AG04450 (cell line): Measurements from ENCODE around the gene SLC48A1. TPM values are rescaled to one million over a fixed set of nuclear protein-coding genes. Genes with fewer than 3 reads are reported as not detected.

ENCODE experiments used
- CTCF ChIA-PET: fragments of 300-600, 350-600 bp; formaldehyde crosslinking; extraction: SDS; loops from one replicate; lab custom pipeline; 2022; ENCODE audit warnings: antibody characterized with exemption, inconsistent platforms; lab: Charles Lee
- POLR2A ChIA-PET: fragments of 350-600 bp; formaldehyde crosslinking; extraction: SDS; loops from one replicate; lab custom pipeline; 2021; ENCODE audit warnings: antibody characterized with exemption, inconsistent platforms; lab: Yijun Ruan, JAX
- DNase-seq: peaks from one replicate; pipeline ENCODE4 v3.0.0-alpha.2; 2011; ENCODE audit warnings: low read depth, low spot score
- H3K27ac ChIP-seq: one replicate; pipeline ENCODE4 v1.5.1; 2012; ENCODE audit warnings: low read depth, low read length, control low read depth
- H3K27me3 ChIP-seq: one replicate; pipeline ENCODE4 v1.6.0; 2012; ENCODE audit warnings: low read length; ENCODE audit not compliant: control insufficient read depth, insufficient read depth
- H3K4me3 ChIP-seq: 2 replicates; pipeline ENCODE4 v1.5.1; 2011; ENCODE audit warnings: mild to moderate bottlenecking, low read depth, low read length, control low read depth
- H3K9me3 ChIP-seq: 2 replicates; pipeline ENCODE4 v1.5.1; 2012; ENCODE audit warnings: low read length; ENCODE audit not compliant: control insufficient read depth, insufficient read depth
- polyA plus RNA-seq: library from polyadenylated mRNA; depleted of rRNA; stranded (reverse); fragments of >200 nt; gene quantifications from 2 replicates; pipeline ENCODE4 v1.2.3, GENCODE V29; 2011
- TF ChIP-seq, protein P1 (sequence below): IDR thresholded peaks from 2 replicates; pipeline ENCODE4 v1.5.1; 2011; ENCODE audit warnings: low read depth, low read length, control low read depth, inconsistent platforms

Gene SLC48A1
- polyA plus RNA-seq, 1 experiment = 7.8 TPM

DNA sequence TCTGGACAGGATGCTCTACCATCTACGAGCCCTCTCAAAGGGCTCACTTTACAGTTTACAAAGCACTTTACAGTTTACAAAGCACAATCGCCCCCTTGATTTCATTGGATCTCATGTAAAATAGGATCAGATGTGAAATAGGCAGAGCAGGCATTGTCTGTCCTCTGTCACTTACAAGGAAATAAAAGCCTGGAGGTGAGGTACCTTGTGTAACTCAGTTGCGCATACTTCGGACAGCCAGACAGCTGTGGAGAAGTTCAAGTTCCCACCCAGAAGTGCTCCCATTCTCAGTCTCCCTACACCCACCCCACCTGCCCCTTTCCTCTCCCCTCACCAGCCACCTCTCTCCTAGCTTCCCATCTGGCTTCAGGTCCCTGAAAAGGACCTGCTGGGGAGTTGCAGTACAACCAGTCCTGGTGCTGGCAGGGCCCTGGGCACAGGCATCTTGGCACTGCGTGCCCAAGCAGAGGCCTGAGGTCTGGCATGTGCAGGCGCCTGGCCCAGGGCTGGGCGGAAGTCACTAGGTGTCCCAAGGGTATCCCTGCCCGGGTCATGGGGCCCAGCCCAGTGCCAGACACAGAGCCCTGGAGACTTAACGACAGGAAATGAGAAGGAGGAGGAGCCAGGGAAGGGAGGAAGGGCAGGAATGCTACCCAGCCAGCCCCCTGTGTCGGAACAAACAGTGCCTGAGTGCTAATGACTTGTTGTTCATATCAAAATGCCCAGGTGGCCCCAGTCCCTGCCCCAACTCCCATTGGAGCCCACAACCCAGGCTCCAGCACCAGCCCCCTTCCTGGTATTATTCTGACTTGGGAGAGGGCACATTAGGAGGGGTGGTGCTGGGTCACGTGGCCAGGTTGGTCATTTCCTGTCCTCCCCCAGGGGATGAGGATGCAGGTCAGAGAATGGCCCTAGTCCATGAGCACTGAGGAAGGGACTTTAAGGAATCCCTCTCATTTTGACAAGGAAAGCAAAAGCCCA, 19.7 kb upstream of the SLC48A1 start:
- TF ChIP-seq, protein P1, sequence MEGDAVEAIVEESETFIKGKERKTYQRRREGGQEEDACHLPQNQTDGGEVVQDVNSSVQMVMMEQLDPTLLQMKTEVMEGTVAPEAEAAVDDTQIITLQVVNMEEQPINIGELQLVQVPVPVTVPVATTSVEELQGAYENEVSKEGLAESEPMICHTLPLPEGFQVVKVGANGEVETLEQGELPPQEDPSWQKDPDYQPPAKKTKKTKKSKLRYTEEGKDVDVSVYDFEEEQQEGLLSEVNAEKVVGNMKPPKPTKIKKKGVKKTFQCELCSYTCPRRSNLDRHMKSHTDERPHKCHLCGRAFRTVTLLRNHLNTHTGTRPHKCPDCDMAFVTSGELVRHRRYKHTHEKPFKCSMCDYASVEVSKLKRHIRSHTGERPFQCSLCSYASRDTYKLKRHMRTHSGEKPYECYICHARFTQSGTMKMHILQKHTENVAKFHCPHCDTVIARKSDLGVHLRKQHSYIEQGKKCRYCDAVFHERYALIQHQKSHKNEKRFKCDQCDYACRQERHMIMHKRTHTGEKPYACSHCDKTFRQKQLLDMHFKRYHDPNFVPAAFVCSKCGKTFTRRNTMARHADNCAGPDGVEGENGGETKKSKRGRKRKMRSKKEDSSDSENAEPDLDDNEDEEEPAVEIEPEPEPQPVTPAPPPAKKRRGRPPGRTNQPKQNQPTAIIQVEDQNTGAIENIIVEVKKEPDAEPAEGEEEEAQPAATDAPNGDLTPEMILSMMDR = no peak
- ChIA-PET POLR2A (interaction anchor here (1.8 kb wide), 1 partner anchor 15 kb away, joined by 5 read pairs; no protein-coding TSS in a partner anchor), CTCF (interaction anchor here (0.5 to 13.2 kb wide), 2 partner anchors 10 to 965 kb away, joined by 4 to 116 read pairs; no protein-coding TSS in a partner anchor)
- Histone ChIP-seq H3K4me3 (no peak overlapping the region), H3K9me3 (no peaks in the 10 kb centered on the region), H3K27ac (no peak overlapping the region), H3K27me3 (no peaks in the 10 kb centered on the region)
- no peak for DNase-seq

- POLR2A ChIA-PET = no interaction called here
- no peak overlapping the region for H3K27ac ChIP-seq
- H3K9me3 ChIP-seq = no peaks in the 10 kb centered on the region; the same call in 1 of the 2 replicates
- CTCF ChIA-PET = interaction anchor here (0.5 to 13.2 kb wide), 2 partner anchors 11 to 966 kb away, joined by 4 to 116 read pairs; no protein-coding TSS in a partner anchor
- no peak for DNase-seq
- TF ChIP-seq, protein P1 = no peak
- no peak overlapping the region for H3K4me3 ChIP-seq
- no peaks in the 10 kb centered on the region for H3K27me3 ChIP-seq
Observed at GRCh38 chr12:47754126-47754525, 18.9 kb upstream of the SLC48A1 start.

GRCh38 chr12:47754881-47755280, 18.2 kb upstream of the SLC48A1 start:
- POLR2A ChIA-PET = no interaction called here
- no peaks in the 10 kb centered on the region for H3K27me3 ChIP-seq
- CTCF ChIA-PET = interaction anchor here (1.4 to 13.2 kb wide), 2 partner anchors 12 to 15 kb away, joined by 3 to 116 read pairs; no protein-coding TSS in a partner anchor
- H3K4me3 ChIP-seq = no peak overlapping the region
- no peaks in the 10 kb centered on the region; the same call in 1 of the 2 replicates for H3K9me3 ChIP-seq
- TF ChIP-seq, protein P1 = no peak
- H3K27ac ChIP-seq = no peak overlapping the region
- DNase-seq = no peak

DNA sequence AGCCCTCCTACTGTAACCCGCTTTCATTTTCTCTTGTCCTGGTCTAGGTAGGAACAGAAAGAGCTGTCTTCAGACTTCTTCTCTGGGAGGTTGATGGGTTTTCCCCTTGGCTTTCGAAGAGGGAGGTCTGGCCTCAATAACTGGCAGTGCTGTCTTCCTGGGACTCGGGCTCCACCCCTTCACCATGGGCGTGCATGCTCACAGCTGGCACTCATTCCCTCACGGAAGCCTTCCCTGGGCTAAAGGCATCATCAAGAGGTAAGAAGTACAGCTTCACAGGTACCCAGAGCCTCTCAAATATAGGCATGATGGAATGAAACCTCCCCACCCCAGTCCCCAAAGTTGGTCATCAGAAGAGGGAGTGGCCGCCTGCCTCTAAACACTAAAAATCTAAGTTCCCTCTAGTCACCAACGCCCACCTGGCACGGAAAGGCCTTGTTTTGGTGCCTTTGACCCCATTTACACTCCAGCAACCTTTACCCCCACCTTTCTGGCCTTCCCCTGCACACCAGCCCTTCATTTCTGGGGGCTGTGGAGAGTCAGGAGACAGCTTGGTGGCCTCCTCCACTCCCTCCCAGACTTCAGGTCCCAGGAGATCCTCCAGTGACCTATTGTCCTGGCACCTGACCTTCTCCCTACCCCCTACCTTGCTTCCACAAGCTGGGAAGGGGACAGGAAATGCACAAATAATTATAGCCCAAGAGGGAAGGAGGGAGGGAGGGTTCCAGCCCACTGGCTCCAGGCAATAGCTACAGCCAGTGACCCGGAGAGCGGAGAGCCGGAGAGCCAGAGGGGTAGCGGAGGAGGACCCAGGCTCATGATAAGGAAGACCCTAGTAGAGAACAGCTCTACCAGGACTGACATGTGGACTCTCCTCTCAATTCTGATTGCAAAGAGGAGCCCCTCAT, 17.1 kb upstream of the SLC48A1 start:
- Histone ChIP-seq H3K9me3 (no peaks in the 10 kb centered on the region; the same call in 1 of the 2 replicates), H3K27me3 (no peaks in the 10 kb centered on the region), H3K4me3 (no peak overlapping the region), H3K27ac (no peak overlapping the region)
- no peak for DNase-seq
- TF ChIP-seq, protein P1 = no peak
- ChIA-PET POLR2A (no interaction called here), CTCF (interaction anchor here (1.4 to 13.2 kb wide), 3 partner anchors 13 to 17 kb away, joined by 3 to 116 read pairs (median 6); partner anchors contain the start of gene SLC48A1)
